ENCODE measurements around the gene CMYA5. TPM values are rescaled to one million over a fixed set of nuclear protein-coding genes. Genes with fewer than 3 reads are reported as not detected.

Gene CMYA5
- total and polyA plus RNA-seq, 11 donors, result 279 to 2,421 (median 983) TPM

DNA sequence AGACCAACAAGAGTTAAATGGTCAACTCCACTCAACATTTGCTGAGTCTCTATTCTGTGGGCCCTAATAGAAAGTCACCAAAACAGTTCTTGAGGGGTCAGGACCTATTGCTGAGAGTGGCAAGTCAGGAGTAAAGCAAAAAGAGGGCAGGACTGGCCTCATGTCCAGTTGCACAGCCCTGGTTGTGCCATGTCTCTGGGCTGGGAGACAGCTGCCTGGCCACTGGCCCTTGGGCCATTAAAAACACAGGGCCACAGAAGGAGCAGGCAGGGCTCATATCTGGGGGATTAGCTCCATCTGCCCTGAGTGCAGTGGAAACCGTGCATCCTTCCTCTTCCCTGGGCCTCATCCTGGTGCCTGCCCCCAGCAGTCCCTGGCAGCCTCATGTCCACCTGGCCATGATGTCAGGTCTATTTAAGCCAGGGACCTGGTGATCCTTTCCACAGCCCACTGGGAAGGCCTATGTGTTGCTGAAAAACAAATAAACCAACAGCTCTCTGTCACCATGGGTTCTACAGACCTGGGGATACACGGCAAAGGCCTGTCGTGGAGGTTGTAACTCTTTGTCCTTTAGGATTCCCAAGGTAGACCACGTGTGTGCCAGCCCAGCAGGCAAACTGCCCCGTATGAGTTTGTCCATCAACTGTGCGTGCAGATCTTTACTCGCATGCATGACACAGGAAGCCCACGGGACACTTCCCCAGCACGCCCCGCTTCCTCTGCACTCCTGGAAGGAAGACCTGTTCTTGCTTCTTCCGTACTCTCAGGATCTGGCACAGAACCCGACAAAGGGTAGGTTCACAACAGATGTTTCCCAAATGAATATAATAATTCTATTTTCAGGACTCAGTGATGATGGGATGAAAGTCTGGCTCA, 152.6 kb downstream of the CMYA5 start:
- WGBS, 4 donors, result 67 to 80% (median 69%) methylated on average over 12 of the region's 12 CpGs

DNA sequence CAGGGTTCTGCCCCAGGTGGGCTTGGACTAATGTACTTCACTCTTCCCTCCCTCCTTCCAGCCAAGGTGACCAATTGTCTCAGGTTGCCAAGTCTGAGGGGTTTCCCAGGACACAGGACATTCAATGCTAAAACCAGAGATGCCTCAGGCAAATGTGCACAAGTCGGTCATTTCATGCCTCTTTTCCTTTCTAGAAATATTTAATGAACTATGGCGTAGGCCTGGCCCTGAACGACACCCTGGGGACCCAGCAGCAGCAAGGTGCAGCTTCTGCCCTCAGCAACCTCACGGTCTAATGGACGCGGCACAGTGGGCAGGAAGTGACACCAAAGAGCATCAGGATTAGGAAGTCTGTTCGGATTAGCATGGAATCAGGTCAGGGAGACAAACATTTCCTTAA, 153.4 kb downstream of the CMYA5 start:
- no peaks in the 10 kb centered on the region for H3K27me3 ChIP-seq
- intact Hi-C loops (cut with DNase I), result no loop called here
- 60 to 71% (median 69%) methylated on average over 7 of the region's 7 CpGs for WGBS, 4 donors

More for the DNA sequence above, 152.6 kb downstream of the CMYA5 start:
- Histone ChIP-seq H3K9me3 (no peaks in the 10 kb centered on the region), H3K27ac (no peak overlapping the region), H3K4me1 (peaks cover 0 to 33% (median 9%) of the 10 kb centered on the region in 12 donors), H3K4me3 (no peak overlapping the region), H3K36me3 (no peaks in the 10 kb centered on the region), H3K27me3 (no peaks in the 10 kb centered on the region)
- DNase-seq (no peak), ATAC-seq (no peak)
- intact Hi-C loops (cut with DNase I), result no loop called here
- no peak for TF ChIP-seq POLR2A (IDR thresholded peaks at IDR 0.05)
- TF ChIP-seq, protein P1, sequence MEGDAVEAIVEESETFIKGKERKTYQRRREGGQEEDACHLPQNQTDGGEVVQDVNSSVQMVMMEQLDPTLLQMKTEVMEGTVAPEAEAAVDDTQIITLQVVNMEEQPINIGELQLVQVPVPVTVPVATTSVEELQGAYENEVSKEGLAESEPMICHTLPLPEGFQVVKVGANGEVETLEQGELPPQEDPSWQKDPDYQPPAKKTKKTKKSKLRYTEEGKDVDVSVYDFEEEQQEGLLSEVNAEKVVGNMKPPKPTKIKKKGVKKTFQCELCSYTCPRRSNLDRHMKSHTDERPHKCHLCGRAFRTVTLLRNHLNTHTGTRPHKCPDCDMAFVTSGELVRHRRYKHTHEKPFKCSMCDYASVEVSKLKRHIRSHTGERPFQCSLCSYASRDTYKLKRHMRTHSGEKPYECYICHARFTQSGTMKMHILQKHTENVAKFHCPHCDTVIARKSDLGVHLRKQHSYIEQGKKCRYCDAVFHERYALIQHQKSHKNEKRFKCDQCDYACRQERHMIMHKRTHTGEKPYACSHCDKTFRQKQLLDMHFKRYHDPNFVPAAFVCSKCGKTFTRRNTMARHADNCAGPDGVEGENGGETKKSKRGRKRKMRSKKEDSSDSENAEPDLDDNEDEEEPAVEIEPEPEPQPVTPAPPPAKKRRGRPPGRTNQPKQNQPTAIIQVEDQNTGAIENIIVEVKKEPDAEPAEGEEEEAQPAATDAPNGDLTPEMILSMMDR (IDR thresholded peaks at IDR 0.05), result no peak

DNA sequence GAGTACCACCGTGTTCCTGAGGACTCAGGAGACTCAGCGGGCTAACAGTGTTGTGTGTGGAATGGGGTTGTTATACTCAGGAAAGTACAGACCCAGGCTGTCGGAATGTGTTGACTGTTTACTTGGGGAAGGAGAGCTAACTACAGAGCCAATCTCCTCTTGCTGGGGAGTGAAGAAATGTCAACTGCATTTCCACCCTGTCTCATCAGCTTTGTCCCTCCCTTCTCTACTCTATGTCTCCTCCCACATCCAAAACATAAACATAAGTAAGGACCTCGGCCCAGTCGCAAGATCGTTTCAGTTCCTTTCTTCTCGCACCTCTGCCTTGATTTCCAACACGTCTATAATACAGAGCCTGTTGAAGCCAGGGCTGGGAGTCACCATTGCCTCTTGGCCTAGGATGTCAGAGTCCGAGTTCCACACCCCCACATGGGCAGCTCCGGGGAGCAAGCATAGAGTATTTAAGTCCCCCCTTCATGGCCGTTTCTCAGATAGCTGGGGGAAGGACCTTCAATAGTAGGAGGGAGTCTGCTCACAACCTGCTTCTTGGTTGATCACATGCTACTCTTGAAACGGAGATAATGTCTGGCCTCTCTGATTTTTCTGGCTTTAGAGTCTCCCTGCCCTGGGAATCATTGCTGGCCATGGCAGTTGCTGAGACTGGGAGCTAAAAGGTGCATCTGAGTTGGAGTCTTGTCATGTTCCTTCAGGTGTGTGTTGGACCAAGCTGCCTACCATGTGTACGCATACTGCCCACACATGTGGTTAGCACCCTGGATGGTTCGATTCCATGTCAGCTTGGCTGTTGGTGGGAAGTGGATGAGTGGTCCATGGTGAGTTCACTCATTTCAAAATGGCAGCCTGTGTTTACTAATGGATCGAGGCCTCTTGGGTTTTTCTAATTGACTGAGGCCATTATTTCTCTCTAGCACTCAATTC, 154.1 kb downstream of the CMYA5 start:
- ATAC-seq, result no peak
- no peaks in the 10 kb centered on the region for H3K36me3 ChIP-seq
- H3K27me3 ChIP-seq, result no peaks in the 10 kb centered on the region
- H3K9me3 ChIP-seq, result no peaks in the 10 kb centered on the region
- peaks cover 0 to 26% (median 0%) of the 10 kb centered on the region in 12 donors for H3K4me1 ChIP-seq
- peak overlapping the region in 2 of 12 donors; percentile 2 to 30 for H3K27ac ChIP-seq
- 82 to 92% (median 87%) methylated on average over 15 of the region's 15 CpGs for WGBS, 4 donors
- no peak for DNase-seq
- H3K4me3 ChIP-seq, result no peak overlapping the region
- intact Hi-C loops (cut with DNase I), result no loop called here
- TF ChIP-seq, protein P1 (IDR thresholded peaks at IDR 0.05), result no peak

More for the DNA sequence above, 153.4 kb downstream of the CMYA5 start:
- H3K9me3 ChIP-seq, result no peaks in the 10 kb centered on the region
- H3K27ac ChIP-seq, result no peak overlapping the region
- peaks cover 0 to 32% (median 6%) of the 10 kb centered on the region in 12 donors for H3K4me1 ChIP-seq
- H3K36me3 ChIP-seq, result no peaks in the 10 kb centered on the region
- no peak for DNase-seq
- H3K4me3 ChIP-seq, result no peak overlapping the region
- no peak for TF ChIP-seq POLR2A (IDR thresholded peaks at IDR 0.05)
- TF ChIP-seq, protein P1 (IDR thresholded peaks at IDR 0.05), result no peak
- ATAC-seq, result no peak

DNA sequence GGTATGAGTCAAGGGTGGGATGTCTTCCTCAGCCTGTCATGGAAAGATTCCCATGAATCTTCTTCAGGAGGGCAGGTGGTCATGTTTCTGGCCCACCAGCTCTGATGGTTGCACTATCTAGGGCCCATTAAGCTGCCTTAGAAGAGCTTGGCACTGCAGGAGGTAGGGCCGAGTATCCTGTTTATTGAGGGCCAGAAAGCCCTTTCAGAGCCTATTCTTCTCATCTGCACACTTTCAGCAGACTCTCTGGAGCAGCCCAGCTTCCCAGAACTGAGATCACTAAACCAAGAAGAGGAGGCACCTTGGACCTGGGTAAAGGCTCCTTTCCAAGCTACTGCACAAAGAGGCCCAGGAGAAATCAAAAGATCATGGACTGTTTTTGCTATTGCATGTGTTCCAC, 154.9 kb downstream of the CMYA5 start:
- TF ChIP-seq, protein P1 (IDR thresholded peaks at IDR 0.05), result no peak
- Histone ChIP-seq H3K9me3 (no peaks in the 10 kb centered on the region), H3K4me1 (peaks cover 0 to 26% (median 0%) of the 10 kb centered on the region in 12 donors), H3K27ac (peak overlapping the region in 5 of 12 donors; percentile 2 to 61 (median 13)), H3K36me3 (no peaks in the 10 kb centered on the region), H3K4me3 (no peak overlapping the region), H3K27me3 (no peaks in the 10 kb centered on the region)
- intact Hi-C loops (cut with DNase I), result no loop called here
- 89 to 100% (median 94%) methylated on average over 1 of the region's 1 CpG for WGBS, 4 donors
- ATAC-seq (no peak), DNase-seq (no peak)
